ENCODE data around the gene CDX1. TPM values are rescaled to one million over a fixed set of nuclear protein-coding genes. Genes with fewer than 3 reads are reported as not detected.
A peak's percentile ranks its signal among the peaks of the same experiment; 100 is the strongest.

Gene CDX1
- total RNA-seq, 1 donor from 2014 or later = not detected

- intact Hi-C loops (cut with micrococcal nuclease) = no loop called here
- DNase-seq = no peak
- TF ChIP-seq, protein P1, sequence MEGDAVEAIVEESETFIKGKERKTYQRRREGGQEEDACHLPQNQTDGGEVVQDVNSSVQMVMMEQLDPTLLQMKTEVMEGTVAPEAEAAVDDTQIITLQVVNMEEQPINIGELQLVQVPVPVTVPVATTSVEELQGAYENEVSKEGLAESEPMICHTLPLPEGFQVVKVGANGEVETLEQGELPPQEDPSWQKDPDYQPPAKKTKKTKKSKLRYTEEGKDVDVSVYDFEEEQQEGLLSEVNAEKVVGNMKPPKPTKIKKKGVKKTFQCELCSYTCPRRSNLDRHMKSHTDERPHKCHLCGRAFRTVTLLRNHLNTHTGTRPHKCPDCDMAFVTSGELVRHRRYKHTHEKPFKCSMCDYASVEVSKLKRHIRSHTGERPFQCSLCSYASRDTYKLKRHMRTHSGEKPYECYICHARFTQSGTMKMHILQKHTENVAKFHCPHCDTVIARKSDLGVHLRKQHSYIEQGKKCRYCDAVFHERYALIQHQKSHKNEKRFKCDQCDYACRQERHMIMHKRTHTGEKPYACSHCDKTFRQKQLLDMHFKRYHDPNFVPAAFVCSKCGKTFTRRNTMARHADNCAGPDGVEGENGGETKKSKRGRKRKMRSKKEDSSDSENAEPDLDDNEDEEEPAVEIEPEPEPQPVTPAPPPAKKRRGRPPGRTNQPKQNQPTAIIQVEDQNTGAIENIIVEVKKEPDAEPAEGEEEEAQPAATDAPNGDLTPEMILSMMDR (IDR thresholded peaks at IDR 0.05; ENCODE audit: borderline replicate concordance) = no peak
Measured at GRCh38 chr5:150175076-150175475, 8.5 kb downstream of the CDX1 start.

DNA sequence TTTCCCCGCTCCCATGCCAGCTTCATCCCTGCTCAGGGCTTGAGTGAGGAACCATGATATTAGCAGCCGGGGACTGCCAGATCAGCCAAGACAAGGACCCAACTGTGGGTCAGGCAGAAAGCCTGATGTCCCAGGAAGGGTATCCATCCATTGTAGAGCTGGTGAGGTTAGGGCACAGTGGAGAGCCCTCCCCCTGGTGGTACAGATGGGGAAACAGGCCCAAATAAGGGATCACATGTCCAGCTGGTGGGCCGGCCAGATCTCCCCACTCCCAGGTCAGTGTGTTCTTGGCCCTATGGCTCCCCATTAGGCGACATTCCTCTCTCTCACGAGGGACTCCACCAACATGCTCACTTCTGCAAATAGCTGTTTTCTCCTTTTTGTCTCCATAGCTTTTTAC lies 9.0 kb downstream of the CDX1 start:
- H3K9me3 ChIP-seq (replicated peaks) = no peaks in the 10 kb centered on the region
- peaks cover 9% of the 10 kb centered on the region for H3K4me1 ChIP-seq
- TF ChIP-seq, protein P1 (IDR thresholded peaks at IDR 0.05; ENCODE audit: borderline replicate concordance) = peak; percentile 40
- DNase-seq = no peak
- intact Hi-C loops (cut with micrococcal nuclease) = no loop called here
- no peaks in the 10 kb centered on the region for H3K36me3 ChIP-seq
- no peak overlapping the region for H3K27ac ChIP-seq (replicated peaks)
- no peak overlapping the region for H3K4me3 ChIP-seq
- peaks cover 7% of the 10 kb centered on the region for H3K27me3 ChIP-seq (ENCODE audit: low read depth)

More at GRCh38 chr5:150175076-150175475, 8.5 kb downstream of the CDX1 start:
- Histone ChIP-seq H3K9me3 (replicated peaks) (no peaks in the 10 kb centered on the region), H3K27me3 (ENCODE audit: low read depth) (peaks cover 7% of the 10 kb centered on the region), H3K36me3 (no peaks in the 10 kb centered on the region), H3K4me3 (no peak overlapping the region), H3K27ac (replicated peaks) (no peak overlapping the region), H3K4me1 (peaks cover 5% of the 10 kb centered on the region)

DNA sequence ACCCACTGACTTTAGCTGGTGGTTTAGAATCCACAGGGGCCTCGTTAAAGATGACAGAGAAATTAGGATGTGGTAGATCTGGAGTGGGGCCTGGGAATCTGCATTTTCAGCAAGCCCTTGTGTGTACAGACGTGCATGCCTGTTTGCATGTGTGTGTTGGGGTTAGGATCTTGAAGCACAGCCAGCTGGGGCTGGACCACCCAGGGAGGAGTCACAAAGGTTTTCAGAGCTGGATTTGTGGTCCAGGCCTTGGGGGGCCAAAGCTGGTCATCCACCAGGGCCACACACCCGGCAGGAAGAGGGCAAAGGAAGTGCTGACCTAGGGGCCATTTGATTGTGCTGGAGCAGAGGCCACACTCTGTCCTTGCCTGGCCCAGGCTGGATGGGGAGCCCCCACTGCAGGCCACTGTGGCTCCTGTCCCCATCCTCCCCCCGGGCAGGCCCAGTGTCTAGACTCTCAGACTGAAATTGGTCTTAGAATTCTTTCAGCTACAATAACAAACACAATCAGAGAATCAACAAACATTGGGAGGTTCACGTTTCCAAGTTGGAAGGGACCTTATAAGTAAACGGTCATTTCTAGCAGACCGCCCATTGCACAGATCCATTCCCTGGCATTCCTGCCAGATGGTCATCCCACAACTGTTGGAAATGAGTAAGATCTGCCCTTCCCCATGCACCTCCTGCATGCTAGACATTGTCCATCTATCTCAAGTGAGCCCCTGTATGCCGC lies 10.3 kb downstream of the CDX1 start:
- Histone ChIP-seq H3K4me3 (no peak overlapping the region), H3K27ac (replicated peaks) (no peak overlapping the region), H3K9me3 (replicated peaks) (no peaks in the 10 kb centered on the region), H3K27me3 (ENCODE audit: low read depth) (no peaks in the 10 kb centered on the region), H3K4me1 (peaks cover 23% of the 10 kb centered on the region), H3K36me3 (no peaks in the 10 kb centered on the region)
- TF ChIP-seq, protein P1 (IDR thresholded peaks at IDR 0.05; ENCODE audit: borderline replicate concordance) = no peak
- intact Hi-C loops (cut with micrococcal nuclease) = no loop called here
- DNase-seq = no peak

DNA sequence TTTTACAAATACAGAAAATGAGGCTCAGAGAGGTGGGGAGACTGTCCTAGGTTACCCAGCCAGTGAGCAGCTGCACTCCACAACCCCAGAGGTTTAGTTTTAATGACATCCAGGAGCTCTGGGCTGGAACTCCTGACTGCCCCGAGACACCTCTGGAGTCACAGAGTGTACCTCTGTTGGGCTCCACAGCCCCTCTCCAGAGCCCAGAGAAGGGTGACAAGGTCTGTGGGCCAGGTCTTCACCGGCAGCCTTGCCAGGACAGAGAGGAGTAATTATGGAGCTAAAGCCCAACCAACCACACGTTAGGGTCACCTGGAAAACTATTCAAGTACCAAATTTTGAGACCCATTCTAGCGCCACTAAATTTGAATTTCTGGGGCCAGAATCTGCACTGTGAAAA lies 11.1 kb downstream of the CDX1 start:
- intact Hi-C loops (cut with micrococcal nuclease) = no loop called here
- no peak for DNase-seq
- Histone ChIP-seq H3K36me3 (no peaks in the 10 kb centered on the region), H3K27me3 (ENCODE audit: low read depth) (no peaks in the 10 kb centered on the region), H3K27ac (replicated peaks) (no peak overlapping the region), H3K4me3 (no peak overlapping the region), H3K9me3 (replicated peaks) (no peaks in the 10 kb centered on the region), H3K4me1 (peaks cover 26% of the 10 kb centered on the region)
- TF ChIP-seq, protein P1 (IDR thresholded peaks at IDR 0.05; ENCODE audit: borderline replicate concordance) = no peak

GRCh38 chr5:150178262-150178661 lies 11.7 kb downstream of the CDX1 start:
- no peaks in the 10 kb centered on the region for H3K36me3 ChIP-seq
- no peaks in the 10 kb centered on the region for H3K27me3 ChIP-seq (ENCODE audit: low read depth)
- no peak overlapping the region for H3K27ac ChIP-seq (replicated peaks)
- no peak for DNase-seq
- peaks cover 26% of the 10 kb centered on the region for H3K4me1 ChIP-seq
- TF ChIP-seq, protein P1 (IDR thresholded peaks at IDR 0.05; ENCODE audit: borderline replicate concordance) = no peak
- intact Hi-C loops (cut with micrococcal nuclease) = no loop called here
- H3K9me3 ChIP-seq (replicated peaks) = no peaks in the 10 kb centered on the region
- no peak overlapping the region for H3K4me3 ChIP-seq
